CD14-positive monocyte (primary cell): ENCODE measurements around the gene WIPF1. TPM values are rescaled to one million over a fixed set of nuclear protein-coding genes. Genes with fewer than 3 reads are reported as not detected.

ENCODE experiments used
- DNase-seq, 3 donors: peaks; one replicate each; pipeline ENCODE4 v3.0.0-alpha.2; 2011 to 2022
- H2AFZ ChIP-seq: 2 replicates; pipeline ENCODE4 v1.6.0; 2012; ENCODE audit warnings: mild to moderate bottlenecking, low read depth, low read length, inconsistent platforms; ENCODE audit not compliant: insufficient read depth, poor library complexity, severe bottlenecking
- H3K27ac ChIP-seq, 2 donors: 1 replicate in 1 of 2; 2 replicates in 1 of 2; pipeline ENCODE4 v1.5.1; 2012 to 2013; ENCODE audit warnings: low read length in 2 of 2, control low read depth in 1 of 2, inconsistent platforms in 1 of 2, low read depth in 1 of 2, mild to moderate bottlenecking in 1 of 2
- H3K27me3 ChIP-seq, 2 donors: one replicate each; pipeline versions ENCODE4 v1.6.0 to v1.6.1; 2011 to 2013; ENCODE audit warnings: low read length in 2 of 2; ENCODE audit not compliant: control insufficient read depth in 2 of 2, insufficient read depth in 2 of 2
- H3K36me3 ChIP-seq, 2 donors: replicated peaks in 1 of 2; 1 replicate in 1 of 2; 2 replicates in 1 of 2; pipeline versions ENCODE4 v1.5.1 to v1.6.1; 2012 to 2013; ENCODE audit warnings: low read length in 2 of 2, control low read depth in 1 of 2, inconsistent platforms in 1 of 2, mild to moderate bottlenecking in 1 of 2; ENCODE audit not compliant: insufficient read depth in 2 of 2, control insufficient read depth in 1 of 2
- H3K4me1 ChIP-seq, 2 donors: 1 replicate in 1 of 2; 2 replicates in 1 of 2; pipeline versions ENCODE4 v1.5.1 to v1.6.1; 2012 to 2013; ENCODE audit warnings: low read length in 2 of 2, control low read depth in 1 of 2, inconsistent platforms in 1 of 2, mild to moderate bottlenecking in 1 of 2, moderate library complexity in 1 of 2; ENCODE audit not compliant: insufficient read depth in 2 of 2, control insufficient read depth in 1 of 2
- H3K4me2 ChIP-seq: replicated peaks from 2 replicates; pipeline ENCODE3; 2012; ENCODE audit warnings: low read length, moderate library complexity, mild to moderate bottlenecking; ENCODE audit not compliant: poor library complexity, severe bottlenecking; ENCODE audit errors: extremely low read depth
- H3K4me3 ChIP-seq, 3 experiments: fragments of 200-600 bp in 1 of 3; sonication (generic) in 1 of 3; replicated peaks in 1 of 3; 1 replicate in 2 of 3; 2 replicates in 1 of 3; pipeline ENCODE4 v1.5.1; 2011 to 2013; ENCODE audit warnings: low read length in 3 of 3, mild to moderate bottlenecking in 3 of 3, control low read depth in 2 of 3, low read depth in 2 of 3, inconsistent platforms in 1 of 3, moderate library complexity in 1 of 3
- H3K79me2 ChIP-seq: 2 replicates; pipeline ENCODE4 v1.6.0; 2012; ENCODE audit warnings: mild to moderate bottlenecking, control low read depth, inconsistent platforms, low read length, moderate library complexity; ENCODE audit not compliant: insufficient read depth
- H3K9ac ChIP-seq: 2 replicates; pipeline ENCODE4 v1.6.0; 2017; ENCODE audit warnings: low read length, mild to moderate bottlenecking; ENCODE audit not compliant: insufficient read depth, poor library complexity, severe bottlenecking
- H3K9me3 ChIP-seq, 2 donors: replicated peaks in 1 of 2; 1 replicate in 1 of 2; 2 replicates in 1 of 2; pipeline versions ENCODE4 v1.5.1 to v1.6.1; 2012 to 2013; ENCODE audit warnings: low read length in 2 of 2, control low read depth in 1 of 2; ENCODE audit not compliant: control insufficient read depth in 1 of 2, insufficient read depth in 1 of 2
- H4K20me1 ChIP-seq: 2 replicates; pipeline ENCODE4 v1.6.0; 2012; ENCODE audit warnings: mild to moderate bottlenecking, low read length, control low read depth, moderate library complexity; ENCODE audit not compliant: insufficient read depth
- H3K27ac Mint-ChIP-seq, 7 donors: one replicate each; pipeline ENCODE4 v1.8.0; 2020; ENCODE audit warnings: mild to moderate bottlenecking in 7 of 7, mixed read lengths in 7 of 7, moderate library complexity in 6 of 7, inconsistent platforms in 2 of 7
- H3K27me3 Mint-ChIP-seq, 3 donors: one replicate each; pipeline ENCODE4 v1.8.0; 2021 to 2022; ENCODE audit warnings: low read depth in 3 of 3, mild to moderate bottlenecking in 3 of 3, mixed read lengths in 3 of 3, moderate library complexity in 3 of 3, inconsistent platforms in 1 of 3
- H3K36me3 Mint-ChIP-seq, 2 donors: one replicate each; pipeline ENCODE4 v1.8.0; 2020; ENCODE audit warnings: mixed read lengths in 2 of 2, inconsistent platforms in 1 of 2, mild to moderate bottlenecking in 1 of 2
- H3K4me1 Mint-ChIP-seq: one replicate; pipeline ENCODE4 v1.8.0; 2020; ENCODE audit warnings: mild to moderate bottlenecking, mixed read lengths
- H3K4me3 Mint-ChIP-seq, 2 donors: one replicate each; pipeline ENCODE4 v1.8.0; 2020; ENCODE audit warnings: mild to moderate bottlenecking in 2 of 2, mixed read lengths in 2 of 2, moderate library complexity in 1 of 2
- H3K9me3 Mint-ChIP-seq, 7 donors: one replicate each; pipeline ENCODE4 v1.8.0; 2020 to 2022; ENCODE audit warnings: mixed read lengths in 7 of 7, mild to moderate bottlenecking in 6 of 7, moderate library complexity in 6 of 7, inconsistent platforms in 2 of 7
- CTCF ChIP-seq: fragments of 200-600 bp; IDR thresholded peaks from one replicate; pipeline ENCODE4 v1.8.0; 2022; ENCODE audit warnings: antibody characterized with exemption, mild to moderate bottlenecking
- WGBS: methylation state at CpG from one replicate; pipeline ENCODE4 v1.1.5; 2013; ENCODE audit warnings: missing lambda C conversion rate; ENCODE audit not compliant: insufficient coverage; 5-methylcytosine and 5-hydroxymethylcytosine counted together
- intact Hi-C, 2 donors: fragments of 100-400 bp; cut with micrococcal nuclease; formaldehyde crosslinking; loops; one replicate each; pipeline versions ENCODE4 v1.15.0 to v1.15.1; 2023
- polyA plus RNA-seq, 3 donors: library from polyadenylated mRNA; depleted of rRNA in 1 of 3; unstranded in 2 of 3; stranded (reverse) in 1 of 3; fragments of 300-500 nt in 2 of 3; fragments of >200 nt in 1 of 3; fragmentation: Illumina TruSeq in 2 of 3; gene quantifications; 1 replicate in 2 of 3; 2 replicates in 1 of 3; pipeline ENCODE4 v1.2.3, GENCODE V29; 2012 to 2021

The WIPF1 gene
- polyA plus RNA-seq, 3 donors = 43.9 to 126 (median 74.3) TPM

DNA sequence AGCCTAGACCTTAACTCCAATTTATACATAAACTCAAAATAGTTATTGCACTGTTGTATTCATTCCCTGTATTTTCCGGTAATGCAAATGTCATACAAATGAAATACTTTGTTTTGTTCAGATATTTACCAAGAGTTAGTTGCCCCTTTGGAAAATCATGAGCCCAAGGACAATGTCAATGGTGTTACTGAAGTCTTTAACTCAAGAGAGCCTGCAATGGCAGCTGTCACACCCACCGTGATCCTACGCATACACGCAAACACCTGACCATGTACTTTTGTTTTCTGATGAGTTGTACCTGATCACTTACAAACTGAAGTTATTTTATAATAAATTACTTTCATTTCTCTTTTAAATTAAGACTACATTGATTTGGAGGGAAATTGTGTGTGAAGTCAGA, 11.7 kb upstream of the WIPF1 start:
- no peak for DNase-seq
- peaks cover 0 to 1% (median 0%) of the 10 kb centered on the region in 3 donors for H3K27me3 Mint-ChIP-seq
- H3K36me3 Mint-ChIP-seq = peaks cover 64 to 84% of the 10 kb centered on the region in 2 donors
- Histone ChIP-seq H3K9me3 (no peaks in the 10 kb centered on the region), H3K27me3 (no peaks in the 10 kb centered on the region), H3K4me1 (peaks cover 11 to 12% of the 10 kb centered on the region in 2 donors), H3K9ac (no peak overlapping the region), H3K36me3 (peaks cover 42 to 88% of the 10 kb centered on the region in 2 donors), H4K20me1 (peaks cover 100% of the 10 kb centered on the region), H3K4me3 (no peak overlapping the region), H3K27ac (peak overlapping the region in 1 of 2 donors; percentile 72), H2AFZ (no peak overlapping the region), H3K79me2 (peaks cover 99% of the 10 kb centered on the region), H3K4me2 (no peak overlapping the region)
- intact Hi-C loops = loop anchor here in 1 of 2 donors (5.0 kb wide), 1 partner anchor 37 kb away; no protein-coding TSS in a partner anchor
- no peaks in the 10 kb centered on the region for H3K9me3 Mint-ChIP-seq
- no CpG with 5 or more reads among the region's 4 CpGs for WGBS
- no peak for TF ChIP-seq CTCF
- peaks cover 41% of the 10 kb centered on the region for H3K4me1 Mint-ChIP-seq
- H3K27ac Mint-ChIP-seq = peak overlapping the region in 3 of 7 donors; percentile 10 to 67 (median 30)
- H3K4me3 Mint-ChIP-seq = no peak overlapping the region

GRCh38 chr2:174608866-174609214, 11.2 kb upstream of the WIPF1 start:
- Mint-ChIP-seq H3K9me3 (no peaks in the 10 kb centered on the region), H3K27ac (peak overlapping the region in 2 of 7 donors; percentile 18 to 92), H3K27me3 (peaks cover 0 to 1% (median 0%) of the 10 kb centered on the region in 3 donors), H3K36me3 (peaks cover 59 to 80% of the 10 kb centered on the region in 2 donors), H3K4me1 (peaks cover 37% of the 10 kb centered on the region), H3K4me3 (no peak overlapping the region)
- no peak for DNase-seq
- peaks cover 99% of the 10 kb centered on the region for H3K79me2 ChIP-seq
- no peak for TF ChIP-seq CTCF
- no peak overlapping the region for H3K4me3 ChIP-seq
- peaks cover 100% of the 10 kb centered on the region for H4K20me1 ChIP-seq
- intact Hi-C loops = loop anchor here in 1 of 2 donors (5.0 kb wide), 1 partner anchor 37 kb away; no protein-coding TSS in a partner anchor
- H3K9me3 ChIP-seq = no peaks in the 10 kb centered on the region
- H3K27ac ChIP-seq = peak overlapping the region in 1 of 2 donors; percentile 72
- H3K4me2 ChIP-seq = no peak overlapping the region
- H3K4me1 ChIP-seq = peaks cover 11 to 12% of the 10 kb centered on the region in 2 donors
- H2AFZ ChIP-seq = no peak overlapping the region
- no peak overlapping the region for H3K9ac ChIP-seq
- H3K36me3 ChIP-seq = peaks cover 39 to 87% of the 10 kb centered on the region in 2 donors
- H3K27me3 ChIP-seq = no peaks in the 10 kb centered on the region
